A673 (cell line): Measurements from ENCODE around the gene IGF1R. TPM values are rescaled to one million over a fixed set of nuclear protein-coding genes. Genes with fewer than 3 reads are reported as not detected.

ENCODE experiments used
- BruUV-seq: library from RNA; stranded (reverse); fragments of 400-500 nt; replicated peaks from 2 replicates; lab custom pipeline; 2021; lab: Mats Ljungman, UMichigan
- CTCF ChIA-PET: fragments of 300-600 bp; sonication (Branson Sonifier 250); formaldehyde crosslinking; loops from one replicate; lab custom pipeline; 2022; ENCODE audit warnings: antibody characterized with exemption; lab: Charles Lee
- POLR2A ChIA-PET: fragments of 300-600 bp; sonication (Branson Sonifier 250); formaldehyde crosslinking; loops from one replicate; lab custom pipeline; 2022; ENCODE audit warnings: antibody characterized with exemption; ENCODE audit not compliant: low non-redundant PET; lab: Charles Lee
- DNase-seq: peaks from one replicate; pipeline ENCODE4 v3.0.0-alpha.2; 2015; ENCODE audit warnings: low spot score
- H3K27ac ChIP-seq: fragments of 200-600 bp; sonication (generic); 2 replicates; pipeline ENCODE4 v1.5.1; 2016; ENCODE audit warnings: mixed run types, low read depth, mild to moderate bottlenecking, mixed read lengths, antibody characterized with exemption, low read length; ENCODE audit not compliant: poor library complexity, severe bottlenecking
- H3K27me3 ChIP-seq: fragments of 200-600 bp; sonication (generic); replicated peaks from 2 replicates; pipeline ENCODE4 v1.6.1; 2017; ENCODE audit warnings: mixed run types, low read depth, mild to moderate bottlenecking, mixed read lengths, antibody characterized with exemption, low read length; ENCODE audit not compliant: insufficient read depth, poor library complexity
- H3K36me3 ChIP-seq: fragments of 200-600 bp; sonication (generic); 2 replicates; pipeline ENCODE4 v1.6.1; 2016; ENCODE audit warnings: mixed run types, mild to moderate bottlenecking, mixed read lengths, antibody characterized with exemption, low read length; ENCODE audit not compliant: insufficient read depth, poor library complexity, severe bottlenecking
- H3K4me1 ChIP-seq: fragments of 200-600 bp; sonication (generic); 2 replicates; pipeline ENCODE4 v1.6.1; 2017; ENCODE audit warnings: mixed run types, mild to moderate bottlenecking, mixed read lengths, antibody characterized with exemption, low read length; ENCODE audit not compliant: insufficient read depth, poor library complexity, severe bottlenecking
- H3K4me3 ChIP-seq: fragments of 200-600 bp; sonication (generic); 2 replicates; pipeline ENCODE4 v1.5.1; 2016; ENCODE audit warnings: low read depth, mixed run types, mild to moderate bottlenecking, mixed read lengths, low read length; ENCODE audit not compliant: poor library complexity, severe bottlenecking
- H3K9me3 ChIP-seq: fragments of 200-600 bp; sonication (generic); 2 replicates; pipeline ENCODE4 v1.6.1; 2016; ENCODE audit warnings: mixed run types, low read depth, mild to moderate bottlenecking, mixed read lengths, antibody characterized with exemption, low read length; ENCODE audit not compliant: poor library complexity, severe bottlenecking
- CTCF ChIP-seq: fragments of 300-800, 200-600 bp; sonication (generic); conservative IDR thresholded peaks from 2 replicates; pipeline ENCODE4 v1.5.1; 2017; ENCODE audit warnings: low read depth, mild to moderate bottlenecking, antibody characterized with exemption, low read length, moderate library complexity, mixed read lengths
- EZH2 ChIP-seq: fragments of 200-600 bp; sonication (generic); IDR thresholded peaks from 2 replicates; pipeline ENCODE4 v1.6.1; 2017; ENCODE audit warnings: borderline replicate concordance, low read depth, mild to moderate bottlenecking, mixed read lengths, antibody characterized with exemption, low read length; ENCODE audit not compliant: poor library complexity, severe bottlenecking
- intact Hi-C: fragments of 100-400 bp; cut with micrococcal nuclease; formaldehyde crosslinking; loops from one replicate; pipeline ENCODE4 v1.10.0; 2022; ENCODE audit not compliant: unreplicated experiment
- total RNA-seq: library from RNA; stranded (reverse); gene quantifications from 2 replicates; pipeline ENCODE4 v1.2.3, GENCODE V29; 2021

The IGF1R gene
- total RNA-seq, 1 experiment from 2014 or later, result 34.9 TPM

DNA sequence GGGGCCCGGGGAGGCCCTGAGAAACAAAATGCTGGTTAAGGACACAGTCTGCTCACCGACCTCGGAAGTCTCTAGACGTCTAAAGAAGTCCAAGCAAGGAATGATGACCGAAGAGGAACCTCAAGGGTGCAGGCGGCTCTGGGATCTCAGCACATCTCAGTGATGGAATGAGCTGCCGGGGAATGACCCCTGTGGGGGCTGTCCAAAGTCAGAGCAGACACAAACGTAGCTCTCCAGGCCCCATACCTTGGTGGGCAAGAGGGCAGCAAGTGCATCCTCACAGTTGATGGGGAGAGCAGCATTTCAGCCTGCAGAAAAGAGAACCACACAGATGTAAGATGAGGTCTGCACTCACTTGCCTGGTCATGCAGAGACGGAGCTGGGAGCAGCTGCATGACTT is 129.1 kb downstream of the IGF1R start:
- H3K9me3 ChIP-seq, result no peaks in the 10 kb centered on the region
- no peak for DNase-seq
- no peak overlapping the region for H3K4me3 ChIP-seq
- ChIA-PET POLR2A (no interaction called here), CTCF (no interaction called here)
- intact Hi-C loops, result loop anchor here (5.0 to 10.0 kb wide), 3 partner anchors 125 to 335 kb away; no protein-coding TSS in a partner anchor
- H3K36me3 ChIP-seq, result no peaks in the 10 kb centered on the region
- H3K4me1 ChIP-seq, result peaks cover 45% of the 10 kb centered on the region
- TF ChIP-seq CTCF, result no peak
- no peak for TF ChIP-seq EZH2
- no TSS peak for BruUV-seq
- no peaks in the 10 kb centered on the region for H3K27me3 ChIP-seq
- H3K27ac ChIP-seq, result no peak overlapping the region

GRCh38 chr15:98778263-98778959 is 130.1 kb downstream of the IGF1R start:
- intact Hi-C loops, result loop anchor here (5.0 to 10.0 kb wide), 3 partner anchors 126 to 336 kb away; no protein-coding TSS in a partner anchor
- no peak for TF ChIP-seq EZH2
- TF ChIP-seq CTCF, result no peak
- no peaks in the 10 kb centered on the region for H3K36me3 ChIP-seq
- no peak overlapping the region for H3K27ac ChIP-seq
- H3K27me3 ChIP-seq, result no peaks in the 10 kb centered on the region
- ChIA-PET CTCF (interaction anchor here (1.4 to 2.7 kb wide), 2 partner anchors 73 to 103 kb away, joined by 3 to 12 read pairs; no protein-coding TSS in a partner anchor), POLR2A (interaction anchor here (0.6 kb wide), 1 partner anchor 182 kb away, joined by 3 read pairs; no protein-coding TSS in a partner anchor)
- no peaks in the 10 kb centered on the region for H3K9me3 ChIP-seq
- no peak overlapping the region for H3K4me3 ChIP-seq
- no peak for DNase-seq
- peaks cover 45% of the 10 kb centered on the region for H3K4me1 ChIP-seq
- no TSS peak for BruUV-seq

- Histone ChIP-seq H3K36me3 (no peaks in the 10 kb centered on the region), H3K27me3 (no peaks in the 10 kb centered on the region), H3K27ac (no peak overlapping the region), H3K9me3 (no peaks in the 10 kb centered on the region), H3K4me1 (peaks cover 42% of the 10 kb centered on the region), H3K4me3 (no peak overlapping the region)
- no TSS peak for BruUV-seq
- no peak for DNase-seq
- intact Hi-C loops, result loop anchor here (1.0 to 10.0 kb wide), 5 partner anchors 102 to 337 kb away; no protein-coding TSS in a partner anchor
- CTCF ChIA-PET, result interaction anchor here (1.4 to 2.7 kb wide), 2 partner anchors 72 to 102 kb away, joined by 3 to 12 read pairs; no protein-coding TSS in a partner anchor
- POLR2A ChIA-PET, result interaction anchor here (0.6 kb wide), 1 partner anchor 182 kb away, joined by 3 read pairs; no protein-coding TSS in a partner anchor
- no peak for TF ChIP-seq CTCF
- TF ChIP-seq EZH2, result no peak
These were observed 130.6 kb downstream of the IGF1R start for GRCh38 chr15:98778960-98779359.
